ENCODE data around the gene DVL1. TPM values are rescaled to one million over a fixed set of nuclear protein-coding genes. Genes with fewer than 3 reads are reported as not detected.

The DVL1 gene
- polyA plus RNA-seq, 1 experiment: 23.6 TPM

- no peak for DNase-seq (ENCODE audit: low read depth)
- no peak for TF ChIP-seq CTCF (IDR thresholded peaks at IDR 0.05; ENCODE audit: insufficient read depth, low read depth, low read length)
- ChIA-PET POLR2A (no interaction called here), CTCF (interaction anchor here (1.5 kb wide), 1 partner anchor 180 kb away, joined by 4 read pairs; no protein-coding TSS in a partner anchor)
- H3K36me3 ChIP-seq (ENCODE audit: control insufficient read depth, insufficient read depth, low read length): peaks cover 4% of the 10 kb centered on the region
- no peaks in the 10 kb centered on the region for H3K27me3 ChIP-seq (ENCODE audit: control insufficient read depth, insufficient read depth, low read length)
- no peak overlapping the region for H3K4me3 ChIP-seq (ENCODE audit: low read depth, low read length)
Observed at GRCh38 chr1:1302951-1303509, 46.2 kb downstream of the DVL1 start.

GRCh38 chr1:1302006-1302430 lies 47.2 kb downstream of the DVL1 start:
- ChIA-PET POLR2A (no interaction called here), CTCF (interaction anchor here (1.5 to 3.2 kb wide), 2 partner anchors 11 to 179 kb away, joined by 4 to 9 read pairs; no protein-coding TSS in a partner anchor)
- Histone ChIP-seq H3K4me3 (ENCODE audit: low read depth, low read length) (no peak overlapping the region), H3K27me3 (ENCODE audit: control insufficient read depth, insufficient read depth, low read length) (no peaks in the 10 kb centered on the region), H3K36me3 (ENCODE audit: control insufficient read depth, insufficient read depth, low read length) (peaks cover 6% of the 10 kb centered on the region)
- no peak for DNase-seq (ENCODE audit: low read depth)
- TF ChIP-seq CTCF (IDR thresholded peaks at IDR 0.05; ENCODE audit: insufficient read depth, low read depth, low read length): peak; percentile 55

GRCh38 chr1:1300352-1300739 lies 48.9 kb downstream of the DVL1 start:
- Histone ChIP-seq H3K27me3 (ENCODE audit: control insufficient read depth, insufficient read depth, low read length) (no peaks in the 10 kb centered on the region), H3K4me3 (ENCODE audit: low read depth, low read length) (no peak overlapping the region), H3K36me3 (ENCODE audit: control insufficient read depth, insufficient read depth, low read length) (peaks cover 15% of the 10 kb centered on the region)
- ChIA-PET POLR2A (no interaction called here), CTCF (interaction anchor here (1.3 to 3.2 kb wide), 2 partner anchors 9 to 178 kb away, joined by 3 to 9 read pairs; no protein-coding TSS in a partner anchor)
- no peak for TF ChIP-seq CTCF (IDR thresholded peaks at IDR 0.05; ENCODE audit: insufficient read depth, low read depth, low read length)
- DNase-seq (ENCODE audit: low read depth): no peak

GRCh38 chr1:1299686-1300351 lies 49.4 kb downstream of the DVL1 start:
- Histone ChIP-seq H3K27me3 (ENCODE audit: control insufficient read depth, insufficient read depth, low read length) (no peaks in the 10 kb centered on the region), H3K36me3 (ENCODE audit: control insufficient read depth, insufficient read depth, low read length) (peaks cover 17% of the 10 kb centered on the region), H3K4me3 (ENCODE audit: low read depth, low read length) (no peak overlapping the region)
- CTCF ChIA-PET: interaction anchor here (1.3 to 3.2 kb wide), 2 partner anchors 8 to 177 kb away, joined by 3 to 9 read pairs; no protein-coding TSS in a partner anchor
- POLR2A ChIA-PET: no interaction called here
- peak; percentile 24 for TF ChIP-seq CTCF (IDR thresholded peaks at IDR 0.05; ENCODE audit: insufficient read depth, low read depth, low read length)
- no peak for DNase-seq (ENCODE audit: low read depth)

- Histone ChIP-seq H3K36me3 (ENCODE audit: control insufficient read depth, insufficient read depth, low read length) (peaks cover 18% of the 10 kb centered on the region), H3K4me3 (ENCODE audit: low read depth, low read length) (no peak overlapping the region), H3K27me3 (ENCODE audit: control insufficient read depth, insufficient read depth, low read length) (no peaks in the 10 kb centered on the region)
- CTCF ChIA-PET: interaction anchor here (3.2 kb wide), 1 partner anchor 8 kb away, joined by 9 read pairs; no protein-coding TSS in a partner anchor
- no peak for TF ChIP-seq CTCF (IDR thresholded peaks at IDR 0.05; ENCODE audit: insufficient read depth, low read depth, low read length)
- POLR2A ChIA-PET: no interaction called here
- no peak for DNase-seq (ENCODE audit: low read depth)
Observed at GRCh38 chr1:1298861-1299685, 50.1 kb downstream of the DVL1 start.
